ENCODE results near the gene BAIAP2.
"Not testable (repeated sequence)": the region's sequence is repeated elsewhere in the genome, so short reads cannot be mapped to it uniquely, and the experiment has no call there.

GRCh38 chr17:81146208-81146607 is 111.3 kb downstream of the BAIAP2 start:
- TF ChIP-seq CTCF (conservative IDR thresholded peaks at IDR 0.05 in 1 of 2, IDR thresholded peaks at IDR 0.05 in 1 of 2; ENCODE audit: extremely low read depth in 1 of 2, insufficient read depth in 1 of 2, low read depth in 1 of 2, low read length in 2 of 2); EZH2 (IDR thresholded peaks at IDR 0.05; ENCODE audit: borderline replicate concordance, low read length): not testable (repeated sequence)
